ENCODE results near the gene BMPR1A. TPM values are rescaled to one million over a fixed set of nuclear protein-coding genes. Genes with fewer than 3 reads are reported as not detected.

BMPR1A gene
- total and polyA plus RNA-seq, 10 of the 15 experiments (the other 5 are each of a cell fraction or from before 2014, with no cell fraction given), result 2.3 to 22.7 (median 13.1) TPM

DNA sequence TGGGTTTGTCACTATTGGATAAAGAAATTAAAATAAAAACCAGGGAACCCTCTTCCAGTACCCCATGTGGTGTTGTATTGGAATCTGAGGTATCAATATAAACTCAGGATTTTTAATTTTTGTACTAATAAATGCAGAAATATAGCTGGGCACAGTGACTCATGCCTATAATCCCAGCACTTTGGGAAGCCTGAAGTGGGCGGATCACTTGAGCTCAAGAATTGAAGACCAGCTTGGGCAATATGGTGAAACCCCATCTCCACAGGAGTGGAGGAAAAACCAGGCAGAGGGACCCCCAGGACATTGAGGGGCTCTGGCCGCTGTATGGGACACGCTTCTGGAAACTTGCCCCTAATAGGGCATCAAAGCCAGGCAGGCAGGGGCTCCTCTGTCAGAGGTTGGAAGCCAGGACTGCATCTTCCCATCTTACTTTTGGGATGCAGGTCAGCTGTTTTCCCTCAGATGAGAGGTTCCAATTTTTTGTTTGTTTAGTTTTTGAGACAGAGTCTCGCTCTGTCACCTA lies 222.9 kb downstream of the BMPR1A start:
- intact Hi-C loops (cut with micrococcal nuclease; ENCODE audit: unreplicated experiment), result no loop called here
- DNase-seq (ENCODE audit: low read depth, low spot score) (no peak), FAIRE-seq (no peak), ATAC-seq (no peak)
- in situ Hi-C loops (cut with MboI), result no loop called here
- Histone ChIP-seq H4K20me1 (ENCODE audit: control insufficient read depth, insufficient read depth) (no peaks in the 10 kb centered on the region), H3K4me1 (ENCODE audit: control insufficient read depth, insufficient read depth, low read length) (no peaks in the 10 kb centered on the region), H3K4me3 (no peak overlapping the region), H3K27ac (ENCODE audit: control insufficient read depth, insufficient read depth) (no peak overlapping the region), H3K36me3 (ENCODE audit: control insufficient read depth in 2 of 2, insufficient read depth in 2 of 2, low read length in 1 of 2) (no peaks in the 10 kb centered on the region), H2AFZ (ENCODE audit: control insufficient read depth, low read depth, low read length) (no peak overlapping the region), H3K9me3 (replicated peaks; ENCODE audit: control insufficient read depth, insufficient read depth, low read length) (no peaks in the 10 kb centered on the region), H3K79me2 (ENCODE audit: control insufficient read depth, insufficient read depth, low read length) (no peaks in the 10 kb centered on the region), H3K4me2 (ENCODE audit: control insufficient read depth, insufficient read depth) (no peak overlapping the region), H3K9ac (ENCODE audit: control insufficient read depth, insufficient read depth, low read length) (no peak overlapping the region), H3K27me3 (replicated peaks in 1 of 2; ENCODE audit: control insufficient read depth in 2 of 2, insufficient read depth in 2 of 2, low read length in 1 of 2) (no peaks in the 10 kb centered on the region; a peak in 2 of 4 replicates)
- POLR2A ChIA-PET, result no interaction called here
- RAD21 ChIA-PET (ENCODE audit: unreplicated experiment), result no interaction called here
- TF ChIP-seq RAD21 (IDR thresholded peaks at IDR 0.05; ENCODE audit: insufficient read depth, low read depth, low read length), result no peak
- no peak for TF ChIP-seq EZH2 (IDR thresholded peaks at IDR 0.05; ENCODE audit: borderline replicate concordance, control insufficient read depth, low read depth, low read length)
- TF ChIP-seq SRF (IDR thresholded peaks at IDR 0.05; ENCODE audit: low read depth in 2 of 2, low read length in 2 of 2), result no peak
- TF ChIP-seq, protein P1, sequence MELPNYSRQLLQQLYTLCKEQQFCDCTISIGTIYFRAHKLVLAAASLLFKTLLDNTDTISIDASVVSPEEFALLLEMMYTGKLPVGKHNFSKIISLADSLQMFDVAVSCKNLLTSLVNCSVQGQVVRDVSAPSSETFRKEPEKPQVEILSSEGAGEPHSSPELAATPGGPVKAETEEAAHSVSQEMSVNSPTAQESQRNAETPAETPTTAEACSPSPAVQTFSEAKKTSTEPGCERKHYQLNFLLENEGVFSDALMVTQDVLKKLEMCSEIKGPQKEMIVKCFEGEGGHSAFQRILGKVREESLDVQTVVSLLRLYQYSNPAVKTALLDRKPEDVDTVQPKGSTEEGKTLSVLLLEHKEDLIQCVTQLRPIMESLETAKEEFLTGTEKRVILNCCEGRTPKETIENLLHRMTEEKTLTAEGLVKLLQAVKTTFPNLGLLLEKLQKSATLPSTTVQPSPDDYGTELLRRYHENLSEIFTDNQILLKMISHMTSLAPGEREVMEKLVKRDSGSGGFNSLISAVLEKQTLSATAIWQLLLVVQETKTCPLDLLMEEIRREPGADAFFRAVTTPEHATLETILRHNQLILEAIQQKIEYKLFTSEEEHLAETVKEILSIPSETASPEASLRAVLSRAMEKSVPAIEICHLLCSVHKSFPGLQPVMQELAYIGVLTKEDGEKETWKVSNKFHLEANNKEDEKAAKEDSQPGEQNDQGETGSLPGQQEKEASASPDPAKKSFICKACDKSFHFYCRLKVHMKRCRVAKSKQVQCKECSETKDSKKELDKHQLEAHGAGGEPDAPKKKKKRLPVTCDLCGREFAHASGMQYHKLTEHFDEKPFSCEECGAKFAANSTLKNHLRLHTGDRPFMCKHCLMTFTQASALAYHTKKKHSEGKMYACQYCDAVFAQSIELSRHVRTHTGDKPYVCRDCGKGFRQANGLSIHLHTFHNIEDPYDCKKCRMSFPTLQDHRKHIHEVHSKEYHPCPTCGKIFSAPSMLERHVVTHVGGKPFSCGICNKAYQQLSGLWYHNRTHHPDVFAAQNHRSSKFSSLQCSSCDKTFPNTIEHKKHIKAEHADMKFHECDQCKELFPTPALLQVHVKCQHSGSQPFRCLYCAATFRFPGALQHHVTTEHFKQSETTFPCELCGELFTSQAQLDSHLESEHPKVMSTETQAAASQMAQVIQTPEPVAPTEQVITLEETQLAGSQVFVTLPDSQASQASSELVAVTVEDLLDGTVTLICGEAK (IDR thresholded peaks at IDR 0.05; ENCODE audit: borderline replicate concordance), result no peak
- TF ChIP-seq ZNF384 (IDR thresholded peaks at IDR 0.05; ENCODE audit: borderline replicate concordance, low read depth, low read length), result no peak
- TF ChIP-seq RB1 (IDR thresholded peaks at IDR 0.05; ENCODE audit: borderline replicate concordance), result no peak
- CTCF ChIA-PET, result interaction anchor here (1.2 kb wide), 1 partner anchor 13 kb away, joined by 3 read pairs; no protein-coding TSS in a partner anchor
- BruUV-seq (replicated peaks), result no TSS peak
- SMC1A ChIA-PET (ENCODE audit: uncharacterized antibody, unreplicated experiment), result no interaction called here
- 26% methylated on average over 4 of the region's 4 CpGs for WGBS (ENCODE audit: insufficient coverage, insufficient replicate concordance, low lambda C conversion rate, missing lambda C conversion rate)

Data from GM12878 (cell line).